Measurements from ENCODE around the gene SCTR.

The SCTR gene

DNA sequence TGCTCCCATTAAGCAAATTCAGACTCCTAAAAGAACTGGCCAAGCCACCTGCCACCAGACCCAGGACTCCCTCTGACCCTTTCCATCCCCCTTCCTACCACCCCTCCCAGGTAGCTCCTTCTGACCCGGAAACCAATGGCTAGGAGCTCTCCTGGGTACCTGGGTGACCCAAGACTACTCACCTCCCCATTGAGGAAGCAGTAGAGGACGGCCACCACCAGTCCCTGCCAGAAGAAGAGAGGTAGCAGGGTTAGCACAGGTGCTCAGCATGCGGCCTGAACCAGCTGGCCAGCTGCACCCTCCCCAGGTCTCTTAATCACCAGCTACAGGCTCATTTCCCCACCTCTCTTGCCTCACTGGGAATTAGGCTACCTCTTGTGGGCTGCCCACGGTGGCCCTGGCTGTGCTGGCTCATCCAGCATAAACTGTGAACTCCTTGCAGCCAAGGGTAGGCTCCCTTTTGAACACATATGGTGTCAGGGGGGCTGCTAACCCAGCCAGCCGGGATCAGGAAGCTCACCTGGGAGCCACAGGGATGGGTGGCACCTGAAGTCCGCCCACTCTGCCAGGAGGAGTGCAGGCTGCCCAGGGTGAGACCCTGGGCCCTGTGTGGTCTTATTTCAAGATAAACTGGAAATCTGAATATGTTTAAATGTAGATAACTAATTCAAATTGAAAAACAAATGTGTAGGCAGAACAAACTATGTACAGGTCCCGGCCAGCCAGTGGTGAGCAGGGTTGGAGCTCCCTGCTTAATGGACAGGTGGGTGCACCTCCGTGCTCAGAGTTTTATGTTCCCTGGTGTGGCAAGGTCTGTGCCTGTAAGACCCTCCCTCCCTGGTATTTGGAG is 82.7 kb downstream of the SCTR start:
- no peak for DNase-seq

DNA sequence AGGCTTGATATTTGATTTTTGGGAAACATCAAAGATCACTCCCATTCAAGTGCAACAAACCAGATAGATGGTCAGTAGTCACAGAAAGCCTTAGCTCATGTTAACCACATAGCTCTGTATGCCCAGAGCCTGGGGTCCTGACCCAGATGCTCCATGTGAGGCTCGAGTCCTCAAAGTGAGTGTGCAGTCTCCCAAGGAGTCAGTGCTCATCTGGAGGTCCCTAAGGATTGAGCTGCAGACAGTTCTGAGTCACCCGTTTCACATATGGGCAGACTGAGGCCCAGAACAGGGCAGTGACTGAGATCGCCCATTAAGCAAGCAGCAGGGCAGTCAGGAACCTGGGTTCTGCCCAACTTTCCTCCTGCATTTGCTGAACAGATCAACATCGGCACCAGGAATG is 83.4 kb downstream of the SCTR start:
- DNase-seq: no peak

DNA sequence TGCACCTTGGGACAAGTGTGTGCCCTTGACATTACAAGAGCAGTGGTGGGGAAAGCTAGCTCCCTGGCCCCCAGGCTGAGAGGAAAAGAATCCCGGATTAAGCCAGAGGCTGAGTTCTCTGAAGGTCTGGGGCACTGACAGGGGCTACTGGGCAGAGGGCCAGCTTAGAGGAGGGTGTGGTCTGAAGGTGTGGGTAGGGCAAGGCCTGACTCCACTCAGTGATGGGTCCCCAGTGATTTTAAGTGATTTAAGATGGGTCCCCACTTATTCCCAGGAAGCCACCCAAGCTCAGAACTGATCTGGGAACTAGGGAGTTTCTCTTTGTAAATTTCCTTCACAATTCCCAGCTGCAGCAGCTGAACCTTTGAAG is 83.8 kb downstream of the SCTR start:
- no peak for DNase-seq

GRCh38 chr2:119439574-119440500 is 84.4 kb downstream of the SCTR start:
- no peak for DNase-seq

GRCh38 chr2:119438726-119439284 is 85.5 kb downstream of the SCTR start:
- DNase-seq: no peak

GRCh38 chr2:119438128-119438656 is 86.1 kb downstream of the SCTR start:
- DNase-seq: no peak

- no peak for DNase-seq
Measured at GRCh38 chr2:119436993-119437772, 87.1 kb downstream of the SCTR start.

GRCh38 chr2:119435953-119436297 is 88.4 kb downstream of the SCTR start:
- no peak for DNase-seq

DNA sequence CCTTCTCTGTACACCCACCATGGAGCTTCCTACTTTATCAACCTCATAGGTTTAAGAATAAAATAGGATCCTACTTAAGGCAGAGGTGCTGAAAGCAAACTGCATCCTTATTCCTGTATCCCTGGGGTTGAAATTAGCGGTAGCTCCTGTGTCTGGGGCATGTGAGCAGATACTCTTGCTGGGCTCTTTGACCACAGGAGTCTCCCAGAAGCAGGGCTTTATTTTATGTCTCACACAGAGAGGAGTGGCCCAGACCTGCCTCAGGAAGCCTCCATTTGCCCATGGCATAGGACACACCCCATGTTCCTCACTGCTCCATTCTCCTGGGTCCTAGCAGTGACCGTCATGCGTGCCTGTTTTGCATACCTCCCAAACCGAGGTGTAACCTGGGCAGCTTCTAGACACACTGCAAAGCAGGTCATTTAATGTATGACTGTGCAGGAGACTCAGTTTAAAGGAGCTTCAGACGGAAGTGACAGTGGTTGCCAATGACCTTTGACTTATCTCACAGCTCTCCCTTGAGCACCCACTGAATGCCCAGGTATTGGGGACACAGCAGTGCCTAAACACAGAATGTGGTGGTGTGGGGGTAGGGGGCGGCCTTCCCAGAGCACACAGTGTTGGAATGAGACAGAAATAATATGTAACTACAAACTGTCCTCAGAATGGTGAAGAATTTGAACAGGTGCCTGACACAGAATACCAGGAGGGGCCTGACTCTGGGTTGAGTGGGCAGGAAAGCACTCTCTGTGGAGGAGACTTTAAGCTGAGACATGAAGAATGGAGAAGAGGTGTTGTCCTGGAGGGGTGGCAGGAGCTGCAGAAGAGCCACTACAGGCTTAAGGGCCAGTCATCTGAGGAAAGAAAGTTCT is 89.0 kb downstream of the SCTR start:
- DNase-seq: no peak

DNA sequence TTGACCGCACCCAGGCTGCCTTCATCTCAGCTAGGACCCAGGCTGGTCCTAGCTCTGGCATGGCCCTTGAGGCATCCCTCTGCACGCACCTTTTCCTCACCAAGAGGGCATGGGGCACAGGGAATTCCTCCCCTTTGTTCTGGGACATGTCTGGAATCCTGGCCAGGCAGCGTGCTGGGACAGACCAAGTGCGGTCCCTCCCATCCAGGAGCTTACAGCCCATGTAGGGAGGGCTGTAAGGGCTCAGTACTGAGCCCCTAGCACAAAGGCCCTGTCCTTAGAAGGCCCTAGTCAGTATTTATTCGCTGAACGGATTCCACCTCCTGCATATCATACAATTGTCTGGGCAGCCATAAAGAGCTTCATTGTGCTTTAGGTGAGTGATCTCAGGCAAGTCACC is 89.6 kb downstream of the SCTR start:
- no peak for DNase-seq

DNA sequence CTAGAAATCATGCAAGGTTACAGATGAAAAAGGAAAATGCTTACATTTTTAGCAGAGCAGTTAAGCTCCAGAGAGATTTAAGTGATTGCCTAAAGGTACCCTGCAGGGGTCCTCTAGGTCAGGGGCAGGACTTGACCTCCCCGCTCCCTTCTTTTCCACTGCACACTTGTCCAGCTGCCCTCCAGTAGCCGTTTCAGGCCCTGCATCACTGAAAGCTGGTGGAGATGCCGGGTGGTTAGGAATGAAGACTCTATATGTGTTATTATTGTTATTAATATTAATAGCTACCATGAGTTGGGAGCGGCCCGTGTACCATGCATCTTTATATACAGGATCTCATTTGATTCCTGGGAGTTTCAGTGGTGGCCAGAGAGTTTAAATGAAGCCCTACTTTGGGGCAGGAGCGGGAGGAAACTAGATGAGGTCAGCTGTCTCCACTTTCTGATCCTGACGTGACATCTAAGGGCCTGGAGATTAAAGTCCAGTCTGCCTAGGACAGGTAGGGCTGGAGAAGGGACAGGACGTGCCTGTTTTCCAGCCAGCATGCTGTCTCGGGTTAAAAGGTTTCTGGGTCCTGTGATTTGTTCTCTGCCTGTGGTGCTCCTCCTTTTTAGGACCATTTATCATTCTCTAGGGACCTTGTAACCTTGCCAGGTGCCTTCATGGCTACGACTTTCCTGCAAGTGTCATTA is 90.5 kb downstream of the SCTR start:
- no peak for DNase-seq

DNA sequence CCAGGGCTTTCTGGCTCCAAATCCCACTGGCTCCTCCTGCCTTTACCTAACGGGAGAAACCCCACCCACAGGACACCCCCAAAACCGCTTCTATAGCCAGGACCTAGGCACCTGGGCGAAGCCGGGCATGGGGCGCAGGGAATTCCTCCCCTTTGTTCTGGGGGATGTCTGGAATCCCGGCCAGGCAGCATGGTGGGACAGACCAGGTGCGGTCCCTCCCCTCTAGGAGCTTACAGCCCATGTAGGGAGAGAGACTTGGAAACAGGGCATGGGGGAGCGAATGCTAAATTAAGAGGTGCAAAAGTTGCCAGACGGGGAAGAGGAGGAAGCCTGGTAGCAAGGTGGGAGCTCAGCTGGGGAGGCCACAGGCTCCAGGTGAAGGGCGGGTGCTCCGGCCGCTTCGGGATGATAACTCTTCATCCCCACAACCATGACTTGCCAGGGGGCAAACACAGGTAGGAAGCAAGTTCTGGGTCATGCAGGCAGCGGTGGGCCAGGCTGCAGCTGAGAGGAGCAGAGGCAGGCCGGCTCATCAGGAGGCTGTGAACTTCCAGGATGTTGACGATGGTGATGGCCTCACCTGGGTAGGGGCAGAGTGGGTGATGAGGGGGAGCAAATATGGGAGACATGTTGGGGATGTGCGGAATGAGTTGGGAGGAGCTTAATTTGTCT is 91.3 kb downstream of the SCTR start:
- no peak for DNase-seq

GRCh38 chr2:119431976-119432850 is 92.1 kb downstream of the SCTR start:
- DNase-seq: peak in 1 of 2 donors; percentile 9

DNA sequence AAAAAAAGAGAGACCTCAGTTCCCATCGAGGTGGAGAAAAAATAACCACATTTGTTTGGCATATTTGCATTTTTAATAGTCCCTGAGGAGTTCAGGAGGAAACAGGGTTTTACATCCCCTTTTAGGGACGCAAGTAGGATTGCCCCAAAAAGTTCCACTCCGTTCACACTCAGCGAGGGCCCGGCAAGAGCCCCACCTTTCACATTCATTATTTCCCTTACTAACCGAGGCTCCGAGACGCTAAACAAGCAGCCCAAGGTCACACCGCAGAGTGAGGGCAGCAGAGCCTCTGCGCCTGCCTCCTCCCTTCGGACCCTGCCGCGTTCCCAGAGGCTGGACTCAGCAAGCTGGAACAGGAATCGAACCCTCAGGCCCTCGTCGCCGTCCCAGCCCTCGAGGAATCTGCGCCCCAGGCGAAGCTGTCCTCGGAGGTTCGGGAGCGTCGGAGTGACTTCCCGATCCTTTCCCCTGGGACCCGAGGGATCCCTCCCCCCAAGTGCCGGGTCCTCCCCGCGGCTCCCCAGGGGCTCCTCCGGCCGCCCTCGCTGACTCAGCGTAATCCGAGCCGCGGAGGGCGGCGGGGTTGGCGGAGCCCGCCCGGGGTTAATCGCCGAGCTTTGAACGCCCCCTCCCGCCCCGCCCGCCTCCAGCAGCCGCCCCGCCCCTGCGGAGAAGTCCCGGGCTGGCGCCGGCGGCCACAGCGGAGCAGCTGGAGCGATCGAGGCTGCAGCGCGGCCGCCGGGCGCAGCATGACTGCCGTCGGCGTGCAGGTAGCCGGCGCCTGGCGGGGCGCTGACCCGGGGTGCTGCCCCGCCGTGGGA is 92.9 kb downstream of the SCTR start, which contains the start of gene TMEM37:
Gene TMEM37, plus strand, starts transcription at position 700 of the 821 bp plus-strand sequence. Its CDS starts 50 bp downstream, at position 750.
- peak in 1 of 2 donors; percentile 55 for DNase-seq

DNA sequence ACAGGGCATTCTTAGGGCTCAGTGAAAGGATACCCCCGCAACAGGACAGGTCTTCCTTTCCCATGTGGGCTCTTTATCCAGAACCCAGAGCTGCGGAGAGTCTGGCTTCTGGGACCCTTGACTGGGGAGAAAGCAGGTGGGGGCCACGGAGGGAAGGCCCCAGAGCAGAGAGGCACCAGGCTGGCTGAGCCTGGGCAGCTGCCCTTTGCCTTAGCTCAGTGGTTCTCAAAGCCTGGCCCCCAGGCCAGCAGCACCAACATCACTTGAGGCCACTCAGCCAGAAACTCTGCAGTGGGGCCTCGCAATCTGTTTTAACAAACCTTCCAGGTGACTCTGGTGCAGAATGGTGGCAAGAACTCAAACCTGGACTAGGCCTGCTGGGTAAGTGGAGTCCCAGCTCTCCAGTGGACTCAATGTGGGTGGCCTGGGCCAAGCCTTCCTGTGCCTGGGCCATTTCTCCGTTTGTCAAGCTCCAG is 94.2 kb downstream of the SCTR start:
- no peak for DNase-seq

DNA sequence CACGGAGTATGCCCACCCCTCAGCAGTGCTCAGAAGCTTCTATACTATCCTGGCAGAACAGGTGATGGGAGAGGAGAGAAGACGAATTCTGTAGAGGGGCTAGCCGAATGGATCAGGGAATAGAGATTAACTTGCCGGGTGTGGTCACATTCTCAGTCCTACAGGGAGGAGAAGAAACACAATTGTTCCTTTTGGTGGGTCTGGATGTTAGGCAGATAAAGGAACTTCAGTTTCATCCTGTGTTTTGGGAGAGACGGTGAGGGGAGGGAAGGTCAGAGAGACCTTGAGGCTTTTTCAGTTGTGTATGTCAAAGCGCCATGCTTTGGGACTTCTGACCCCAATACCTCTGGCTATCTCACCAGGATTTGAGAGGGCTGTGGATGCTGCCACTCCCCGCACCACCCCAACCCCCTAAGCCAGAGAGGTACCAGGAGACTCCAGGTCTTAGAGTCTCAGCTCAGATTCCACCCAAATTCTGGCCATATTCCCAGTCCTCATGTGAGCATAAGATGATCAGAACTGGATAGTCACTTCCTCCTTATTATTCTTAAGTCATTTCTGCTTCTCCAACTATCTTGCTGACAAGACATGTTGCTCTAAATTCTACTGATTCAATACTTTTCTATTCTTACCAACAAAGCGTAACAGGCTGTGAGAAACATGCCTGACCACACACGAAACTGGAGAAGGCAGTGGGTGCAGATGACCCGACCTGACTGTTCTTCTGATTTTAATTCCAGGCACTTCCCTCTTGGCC is 94.9 kb downstream of the SCTR start:
- peak in 1 of 2 donors; percentile 3 for DNase-seq

Data from hippocampal formation (tissue), 2 donors.